Fibroblast of the conjunctiva (primary cell): ENCODE measurements around the gene CNTNAP2.

Source experiments
- DNase-seq: peaks from one replicate; pipeline ENCODE4 v3.0.0-alpha.2; 2010; ENCODE audit warnings: low read depth

CNTNAP2 gene

GRCh38 chr7:147858421-147858820, 1741.8 kb downstream of the CNTNAP2 start:
- DNase-seq, result no peak

GRCh38 chr7:147859033-147859432, 1742.4 kb downstream of the CNTNAP2 start:
- DNase-seq, result no peak

- DNase-seq, result no peak
Measured at GRCh38 chr7:147859486-147859885, 1742.9 kb downstream of the CNTNAP2 start.

- DNase-seq, result no peak
Measured at GRCh38 chr7:147861058-147861716, 1744.6 kb downstream of the CNTNAP2 start.

- no peak for DNase-seq
Measured at GRCh38 chr7:147861945-147862344, 1745.3 kb downstream of the CNTNAP2 start.

- no peak for DNase-seq
Measured at GRCh38 chr7:147869456-147869855, 1752.9 kb downstream of the CNTNAP2 start.

- no peak for DNase-seq
Measured at GRCh38 chr7:147878912-147879661, 1762.5 kb downstream of the CNTNAP2 start.

- no peak for DNase-seq
Measured at GRCh38 chr7:147885869-147886268, 1769.3 kb downstream of the CNTNAP2 start.

GRCh38 chr7:147894271-147894670, 1777.7 kb downstream of the CNTNAP2 start:
- DNase-seq, result no peak

GRCh38 chr7:147896121-147896520, 1779.5 kb downstream of the CNTNAP2 start:
- DNase-seq, result no peak

GRCh38 chr7:147903536-147904218, 1787.1 kb downstream of the CNTNAP2 start:
- no peak for DNase-seq

GRCh38 chr7:147904219-147904576, 1787.6 kb downstream of the CNTNAP2 start:
- DNase-seq, result no peak

- DNase-seq, result no peak
Measured at GRCh38 chr7:147909431-147910148, 1793.0 kb downstream of the CNTNAP2 start.

GRCh38 chr7:147911201-147911601, 1794.6 kb downstream of the CNTNAP2 start:
- DNase-seq, result peak; percentile 5

- DNase-seq, result no peak
Measured at GRCh38 chr7:147912291-147912690, 1795.7 kb downstream of the CNTNAP2 start.

- no peak for DNase-seq
Measured at GRCh38 chr7:147912946-147913638, 1796.5 kb downstream of the CNTNAP2 start.

GRCh38 chr7:147915781-147916180, 1799.2 kb downstream of the CNTNAP2 start:
- DNase-seq, result no peak

- DNase-seq, result no peak
Measured at GRCh38 chr7:147916573-147916972, 1800.0 kb downstream of the CNTNAP2 start.

- no peak for DNase-seq
Measured at GRCh38 chr7:147923841-147924240, 1807.2 kb downstream of the CNTNAP2 start.

GRCh38 chr7:147937428-147937827, 1820.8 kb downstream of the CNTNAP2 start:
- DNase-seq, result no peak

GRCh38 chr7:147941381-147941780, 1824.8 kb downstream of the CNTNAP2 start:
- DNase-seq, result no peak

- DNase-seq, result no peak
Measured at GRCh38 chr7:147944321-147944720, 1827.7 kb downstream of the CNTNAP2 start.
